ENCODE results near the gene DACT3.

Gene DACT3, protein sequence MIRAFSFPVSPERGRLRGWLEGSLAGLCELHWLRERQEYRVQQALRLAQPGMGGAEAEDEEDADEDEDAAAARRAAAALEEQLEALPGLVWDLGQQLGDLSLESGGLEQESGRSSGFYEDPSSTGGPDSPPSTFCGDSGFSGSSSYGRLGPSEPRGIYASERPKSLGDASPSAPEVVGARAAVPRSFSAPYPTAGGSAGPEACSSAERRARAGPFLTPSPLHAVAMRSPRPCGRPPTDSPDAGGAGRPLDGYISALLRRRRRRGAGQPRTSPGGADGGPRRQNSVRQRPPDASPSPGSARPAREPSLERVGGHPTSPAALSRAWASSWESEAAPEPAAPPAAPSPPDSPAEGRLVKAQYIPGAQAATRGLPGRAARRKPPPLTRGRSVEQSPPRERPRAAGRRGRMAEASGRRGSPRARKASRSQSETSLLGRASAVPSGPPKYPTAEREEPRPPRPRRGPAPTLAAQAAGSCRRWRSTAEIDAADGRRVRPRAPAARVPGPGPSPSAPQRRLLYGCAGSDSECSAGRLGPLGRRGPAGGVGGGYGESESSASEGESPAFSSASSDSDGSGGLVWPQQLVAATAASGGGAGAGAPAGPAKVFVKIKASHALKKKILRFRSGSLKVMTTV

GRCh38 chr19:46661020-46661731, at the start of gene DACT3:
Gene DACT3 (minus strand): TSS chr19:46661182. CDS start chr19:46661064, 118 bp downstream.
- in situ Hi-C loops (cut with HindIII; ENCODE audit: low sequenced_read_pairs), result no loop called here
- no peak for TF ChIP-seq CTCF (IDR thresholded peaks at IDR 0.05; ENCODE audit: low read depth, low read length)

GRCh38 chr19:46710687-46711086, 49.7 kb upstream of the DACT3 start:
- in situ Hi-C loops (cut with HindIII; ENCODE audit: low sequenced_read_pairs), result no loop called here
- no peak overlapping the region for H3K4me3 ChIP-seq (ENCODE audit: low read depth, low read length)
- DNase-seq (ENCODE audit: low read depth, low spot score), result no peak
- no peak for TF ChIP-seq CTCF (IDR thresholded peaks at IDR 0.05; ENCODE audit: low read depth, low read length)

More at GRCh38 chr19:46661020-46661731, at the start of gene DACT3:
- peak; percentile 100 for DNase-seq (ENCODE audit: low read depth, low spot score)
- peak within 1 kb of the TSS; percentile 43 for H3K4me3 ChIP-seq (ENCODE audit: low read depth, low read length)

GRCh38 chr19:46704379-46705076, 43.5 kb upstream of the DACT3 start:
- in situ Hi-C loops (cut with HindIII; ENCODE audit: low sequenced_read_pairs), result no loop called here
- no peak overlapping the region for H3K4me3 ChIP-seq (ENCODE audit: low read depth, low read length)
- peak; percentile 96 for TF ChIP-seq CTCF (IDR thresholded peaks at IDR 0.05; ENCODE audit: low read depth, low read length)
- DNase-seq (ENCODE audit: low read depth, low spot score), result peak; percentile 23

GRCh38 chr19:46700704-46701103, 39.7 kb upstream of the DACT3 start:
- DNase-seq (ENCODE audit: low read depth, low spot score), result no peak
- H3K4me3 ChIP-seq (ENCODE audit: low read depth, low read length), result no peak overlapping the region
- no peak for TF ChIP-seq CTCF (IDR thresholded peaks at IDR 0.05; ENCODE audit: low read depth, low read length)
- in situ Hi-C loops (cut with HindIII; ENCODE audit: low sequenced_read_pairs), result no loop called here

DNA sequence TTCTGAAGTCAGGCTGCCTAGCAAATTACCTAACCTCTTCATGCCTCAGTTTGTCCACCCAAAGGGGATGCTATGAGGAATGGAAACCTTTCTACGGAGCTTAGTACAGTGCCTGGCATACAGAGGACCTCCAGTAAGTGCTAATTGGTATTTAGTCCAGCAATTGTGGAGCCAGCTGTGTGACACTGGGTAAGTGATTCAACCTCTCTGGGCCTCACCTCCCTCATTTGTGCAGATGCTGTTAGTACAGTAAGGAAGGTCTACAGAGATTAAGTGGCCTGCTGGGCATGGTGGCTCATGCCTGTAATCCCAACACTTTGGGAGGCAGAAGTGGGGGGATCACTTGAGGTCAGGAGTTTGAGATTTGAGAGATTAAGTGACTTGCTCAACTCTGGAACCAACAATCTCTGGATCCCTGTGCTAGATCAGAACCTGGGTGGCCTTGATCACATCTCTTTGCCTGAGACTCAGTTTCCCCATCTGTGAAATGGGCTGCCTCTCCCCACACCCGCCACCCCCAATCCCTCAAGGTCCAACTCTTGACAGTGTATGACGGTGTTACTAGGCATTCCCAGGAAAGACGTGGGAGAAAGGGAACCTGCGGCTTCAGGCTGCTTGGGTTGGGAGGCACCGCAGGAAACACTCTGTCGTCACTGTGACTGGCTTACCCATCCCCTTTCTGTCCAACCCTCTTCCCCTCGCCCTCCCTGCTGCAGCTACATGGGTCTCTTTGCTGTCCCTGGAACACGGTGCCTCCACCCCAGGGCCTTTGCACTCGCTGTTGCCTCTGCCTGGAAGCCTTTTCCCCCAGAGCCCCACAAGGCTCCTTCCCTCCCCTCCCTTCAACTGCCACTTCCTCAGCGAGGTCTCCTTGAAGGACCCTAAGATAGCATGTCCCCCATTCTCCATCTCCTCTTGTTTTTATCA, 37.7 kb upstream of the DACT3 start:
- DNase-seq (ENCODE audit: low read depth, low spot score), result no peak
- no peak for TF ChIP-seq CTCF (IDR thresholded peaks at IDR 0.05; ENCODE audit: low read depth, low read length)
- no peak overlapping the region for H3K4me3 ChIP-seq (ENCODE audit: low read depth, low read length)
- in situ Hi-C loops (cut with HindIII; ENCODE audit: low sequenced_read_pairs), result no loop called here
